GM23338 (cell line): ENCODE results near the gene TRIM71.

Experiments
- EZH2 ChIP-seq: fragments of 200-600 bp; sonication (generic); IDR thresholded peaks from one replicate; pipeline ENCODE4 v1.8.0; 2017; ENCODE audit warnings: antibody characterized with exemption, mild to moderate bottlenecking, low read depth; ENCODE audit not compliant: unreplicated experiment
- POLR2AphosphoS5 ChIP-seq: IDR thresholded peaks from 2 replicates; pipeline ENCODE4 v1.6.1; 2016; ENCODE audit warnings: antibody characterized with exemption, low read depth
- TF ChIP-seq, protein P1 (sequence below): IDR thresholded peaks from one replicate; pipeline ENCODE4 v1.6.1; 2018; ENCODE audit warnings: antibody characterized with exemption; ENCODE audit not compliant: unreplicated experiment

DNA sequence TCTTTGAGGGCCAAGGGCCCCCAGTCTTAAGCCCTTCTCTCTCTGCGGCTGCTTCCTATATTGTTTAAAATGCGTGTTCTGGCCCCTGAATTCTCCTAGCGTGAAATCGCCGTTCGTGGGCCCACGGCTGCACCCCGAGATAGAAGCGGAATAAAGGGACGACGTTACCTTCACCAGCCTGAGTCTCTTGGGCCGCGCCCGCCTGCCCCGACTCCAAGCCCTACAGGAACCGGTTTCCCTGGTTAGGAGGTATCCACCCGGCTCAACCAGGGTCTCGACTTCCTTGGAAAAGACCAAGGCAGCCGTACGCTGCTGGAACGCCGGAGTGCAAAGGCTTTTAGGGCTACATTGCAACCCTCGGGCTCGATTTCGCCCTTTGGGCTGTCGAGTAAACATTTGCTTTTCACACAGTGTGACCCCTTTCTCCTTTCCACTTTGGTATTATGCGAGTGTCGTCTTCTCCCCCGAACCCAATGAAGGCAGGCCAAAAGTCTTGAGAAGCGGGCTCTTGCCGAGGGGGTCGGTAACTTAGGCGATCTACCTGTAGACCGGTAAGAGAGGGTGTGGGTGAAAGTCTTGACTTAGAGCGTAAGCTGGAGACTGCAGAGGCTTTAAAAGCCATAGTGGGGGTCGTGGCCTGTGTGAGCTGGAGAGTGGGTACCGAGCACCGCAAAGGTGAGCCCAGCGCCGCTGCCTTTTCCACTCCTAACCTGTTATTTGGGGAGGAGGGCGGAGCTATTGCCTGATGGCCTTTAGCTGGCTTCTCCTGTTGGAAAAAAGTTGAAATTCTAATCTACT lies 2.0 kb downstream of the TRIM71 start:
- TF ChIP-seq POLR2AphosphoS5 (peak; percentile 36), EZH2 (no peak)
- TF ChIP-seq, protein P1, sequence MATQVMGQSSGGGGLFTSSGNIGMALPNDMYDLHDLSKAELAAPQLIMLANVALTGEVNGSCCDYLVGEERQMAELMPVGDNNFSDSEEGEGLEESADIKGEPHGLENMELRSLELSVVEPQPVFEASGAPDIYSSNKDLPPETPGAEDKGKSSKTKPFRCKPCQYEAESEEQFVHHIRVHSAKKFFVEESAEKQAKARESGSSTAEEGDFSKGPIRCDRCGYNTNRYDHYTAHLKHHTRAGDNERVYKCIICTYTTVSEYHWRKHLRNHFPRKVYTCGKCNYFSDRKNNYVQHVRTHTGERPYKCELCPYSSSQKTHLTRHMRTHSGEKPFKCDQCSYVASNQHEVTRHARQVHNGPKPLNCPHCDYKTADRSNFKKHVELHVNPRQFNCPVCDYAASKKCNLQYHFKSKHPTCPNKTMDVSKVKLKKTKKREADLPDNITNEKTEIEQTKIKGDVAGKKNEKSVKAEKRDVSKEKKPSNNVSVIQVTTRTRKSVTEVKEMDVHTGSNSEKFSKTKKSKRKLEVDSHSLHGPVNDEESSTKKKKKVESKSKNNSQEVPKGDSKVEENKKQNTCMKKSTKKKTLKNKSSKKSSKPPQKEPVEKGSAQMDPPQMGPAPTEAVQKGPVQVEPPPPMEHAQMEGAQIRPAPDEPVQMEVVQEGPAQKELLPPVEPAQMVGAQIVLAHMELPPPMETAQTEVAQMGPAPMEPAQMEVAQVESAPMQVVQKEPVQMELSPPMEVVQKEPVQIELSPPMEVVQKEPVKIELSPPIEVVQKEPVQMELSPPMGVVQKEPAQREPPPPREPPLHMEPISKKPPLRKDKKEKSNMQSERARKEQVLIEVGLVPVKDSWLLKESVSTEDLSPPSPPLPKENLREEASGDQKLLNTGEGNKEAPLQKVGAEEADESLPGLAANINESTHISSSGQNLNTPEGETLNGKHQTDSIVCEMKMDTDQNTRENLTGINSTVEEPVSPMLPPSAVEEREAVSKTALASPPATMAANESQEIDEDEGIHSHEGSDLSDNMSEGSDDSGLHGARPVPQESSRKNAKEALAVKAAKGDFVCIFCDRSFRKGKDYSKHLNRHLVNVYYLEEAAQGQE = no peak
